ES-I3 (cell line): ENCODE results near the gene HTRA2.

Experiments
- H3K36me3 ChIP-seq: 2 replicates; pipeline ENCODE4 v1.6.1; 2013; ENCODE audit warnings: mild to moderate bottlenecking, low read length, control low read depth, moderate library complexity; ENCODE audit not compliant: insufficient read depth
- H3K4me1 ChIP-seq: 2 replicates; pipeline ENCODE4 v1.6.1; 2013; ENCODE audit warnings: mild to moderate bottlenecking, control low read depth, low read length; ENCODE audit not compliant: insufficient read depth
- H3K9ac ChIP-seq: 2 replicates; pipeline ENCODE4 v1.6.1; 2013; ENCODE audit warnings: low read depth, mild to moderate bottlenecking, low read length, moderate library complexity
- H3K9me3 ChIP-seq: 2 replicates; pipeline ENCODE4 v1.6.1; 2013; ENCODE audit warnings: mild to moderate bottlenecking, low read length, moderate library complexity; ENCODE audit not compliant: control insufficient read depth, insufficient read depth

HTRA2 gene

DNA sequence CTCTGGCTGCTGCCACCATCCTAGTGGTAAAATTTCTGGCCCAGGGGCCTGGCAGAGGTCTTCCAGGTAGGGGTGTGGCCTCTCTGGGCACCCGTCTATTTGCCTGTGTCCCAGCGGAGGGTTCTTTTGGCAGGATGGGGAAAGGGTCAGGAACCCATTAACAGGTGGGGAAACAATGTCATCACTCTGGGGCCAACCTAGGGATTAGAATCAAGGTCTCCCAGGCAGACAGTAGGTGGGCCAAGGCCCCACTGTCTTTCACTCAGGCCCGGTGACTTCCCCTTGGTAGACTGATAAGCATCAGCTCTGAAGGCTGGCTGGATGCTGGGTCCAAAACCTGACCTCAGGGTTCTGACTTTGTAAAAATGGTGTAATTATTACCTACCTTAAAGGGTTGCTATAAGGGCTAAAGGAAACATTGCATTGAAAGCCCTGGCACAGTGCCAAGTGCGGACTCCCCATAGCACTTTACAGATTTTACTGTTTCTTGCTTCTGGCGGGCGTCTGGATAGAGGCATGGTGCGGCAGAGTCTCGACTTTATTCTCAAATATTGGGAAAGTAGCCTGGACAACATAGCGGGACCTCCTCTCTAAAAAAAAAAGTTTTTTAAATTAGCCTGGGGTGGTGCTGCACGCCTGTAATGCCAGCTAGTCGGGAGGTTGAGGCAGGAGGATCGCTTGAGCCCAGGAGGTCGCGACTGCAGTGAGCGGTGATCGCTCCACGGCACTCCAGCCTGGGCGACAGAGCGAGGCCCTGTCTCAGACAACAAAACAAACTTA, 32.5 kb upstream of the HTRA2 start:
- Histone ChIP-seq H3K36me3 (0 out of 2 replicates have a peak, but pooled peaks cover 2% of the 10 kb centered on the region), H3K9me3 (no peaks in the 10 kb centered on the region), H3K4me1 (peaks cover 4% of the 10 kb centered on the region; the same call in 1 of the 2 replicates), H3K9ac (peak overlapping the region; percentile 53; the same call in 1 of the 2 replicates)

DNA sequence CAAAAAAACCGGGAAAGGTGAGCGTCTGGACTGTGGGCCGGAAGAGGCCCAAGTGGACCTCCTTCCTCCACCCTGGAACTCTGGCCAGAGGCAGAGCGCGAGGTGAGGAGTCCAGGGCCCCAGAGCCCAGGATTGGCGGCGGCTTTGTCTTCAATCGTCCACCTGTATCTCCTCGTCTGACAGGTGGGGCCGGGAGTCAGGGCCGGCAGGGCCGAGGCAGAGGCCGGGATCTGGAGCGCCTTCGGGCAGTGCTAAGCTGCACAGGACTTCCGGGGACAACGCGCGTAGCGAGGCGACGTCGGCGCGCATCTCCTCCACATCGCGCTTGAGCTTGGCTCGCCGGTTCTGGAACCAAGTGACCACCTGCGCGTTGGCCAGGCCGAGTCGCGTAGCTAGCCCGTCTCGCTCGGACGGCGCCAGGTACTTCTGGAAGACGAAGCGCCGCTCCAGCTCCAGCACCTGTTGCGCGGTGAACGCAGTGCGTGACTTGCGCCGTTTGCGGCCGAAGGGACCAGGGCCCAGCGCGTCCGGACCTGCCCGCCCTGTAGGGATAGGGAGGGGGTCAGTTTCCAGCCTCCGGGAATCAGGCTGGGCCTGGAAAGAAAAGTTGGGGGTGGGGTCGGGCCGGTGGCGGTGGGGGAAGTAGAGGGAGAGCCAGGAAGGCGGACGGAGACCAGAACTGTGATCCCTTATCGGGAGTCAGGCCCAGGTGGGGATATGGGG, 31.8 kb upstream of the HTRA2 start:
- H3K4me1 ChIP-seq: peaks cover 4% of the 10 kb centered on the region; the same call in 1 of the 2 replicates

DNA sequence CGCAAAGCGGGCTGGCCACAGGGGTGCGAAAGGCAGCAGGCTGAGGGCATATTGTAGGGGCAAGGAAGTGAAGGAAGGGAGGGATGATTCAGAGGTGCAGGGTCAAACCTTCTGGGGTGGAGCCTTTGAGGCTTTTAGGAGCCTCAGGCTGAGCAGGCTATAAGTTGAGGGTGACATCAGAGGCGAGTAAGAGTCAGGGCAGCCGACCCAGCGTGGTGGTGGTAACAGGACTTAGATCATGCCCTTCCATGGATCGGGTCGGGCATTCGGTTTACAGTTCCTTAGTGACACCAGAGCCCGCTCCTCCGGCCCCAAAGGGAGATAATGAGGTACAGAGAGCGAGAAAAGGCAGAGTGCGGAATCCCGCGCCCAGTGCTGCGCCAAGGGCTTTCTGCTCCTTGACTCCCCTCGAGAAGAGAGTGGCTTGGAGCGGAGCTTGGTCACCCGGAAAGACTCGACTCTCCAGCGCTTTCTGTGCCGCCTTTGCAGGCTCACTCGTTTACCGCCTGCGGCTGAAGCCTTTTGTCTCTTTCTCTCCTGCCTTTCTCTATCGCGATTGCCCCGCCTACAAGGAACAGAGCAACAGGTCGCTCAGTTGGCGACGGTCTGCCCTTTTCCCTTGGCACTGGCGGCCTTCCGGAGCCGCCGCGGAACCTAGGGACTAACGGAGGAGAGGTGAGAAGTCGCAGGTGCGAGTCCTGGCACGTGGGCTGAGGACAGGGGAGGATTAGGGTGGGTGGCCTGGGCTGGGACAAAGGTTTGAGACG, 31.1 kb upstream of the HTRA2 start:
- peak overlapping the region; percentile 53 for H3K9ac ChIP-seq
- no peaks in the 10 kb centered on the region for H3K36me3 ChIP-seq
- H3K4me1 ChIP-seq: peaks cover 4% of the 10 kb centered on the region; the same call in 1 of the 2 replicates
- H3K9me3 ChIP-seq: no peaks in the 10 kb centered on the region

More for the DNA sequence above, 31.8 kb upstream of the HTRA2 start:
- peak overlapping the region; percentile 53 for H3K9ac ChIP-seq
- no peaks in the 10 kb centered on the region for H3K9me3 ChIP-seq
- H3K36me3 ChIP-seq: no peaks in the 10 kb centered on the region

DNA sequence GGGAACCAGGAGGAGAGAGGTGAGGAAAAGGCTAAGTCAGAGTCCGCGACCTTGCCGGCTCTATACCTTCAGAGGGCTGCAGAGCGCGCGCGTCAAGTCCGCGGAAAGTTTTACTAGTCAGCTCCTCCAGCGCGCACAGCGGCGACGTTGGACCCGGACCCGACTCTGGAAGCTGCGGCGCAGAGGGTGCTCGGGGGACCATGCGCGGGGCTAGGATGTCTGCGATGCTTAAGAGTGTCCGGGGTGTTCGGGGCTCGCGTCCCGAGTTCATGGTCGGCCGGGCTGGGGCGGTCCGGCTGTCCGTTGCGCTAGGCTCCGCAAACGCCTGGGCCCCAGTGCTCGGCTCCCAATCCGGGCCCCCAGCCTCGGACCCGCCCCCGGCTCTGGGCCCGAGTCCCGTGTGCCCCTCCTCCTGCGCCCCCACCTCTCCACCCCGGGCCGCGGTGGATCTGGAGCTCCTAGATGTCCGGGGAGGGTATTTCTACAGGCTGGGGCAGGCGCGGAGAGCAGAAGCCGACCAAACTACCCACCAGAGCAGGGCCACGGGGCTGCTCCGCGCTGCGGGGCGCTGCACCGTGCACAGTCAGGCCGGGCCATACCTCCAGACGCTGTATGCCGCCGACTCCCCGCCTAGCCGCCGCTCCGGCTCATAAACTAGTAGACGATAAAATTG, 30.3 kb upstream of the HTRA2 start, which contains the start of gene LBX2:
LBX2 (minus strand) TSS at position 337 of the 673 bp plus-strand sequence; CDS start at position 271, 66 bp downstream.
- H3K9me3 ChIP-seq: no peaks in the 10 kb centered on the region
- H3K9ac ChIP-seq: peak within 1 kb of the TSS; percentile 53
- no peaks in the 10 kb centered on the region for H3K36me3 ChIP-seq
- H3K4me1 ChIP-seq: peaks cover 4% of the 10 kb centered on the region; the same call in 1 of the 2 replicates

DNA sequence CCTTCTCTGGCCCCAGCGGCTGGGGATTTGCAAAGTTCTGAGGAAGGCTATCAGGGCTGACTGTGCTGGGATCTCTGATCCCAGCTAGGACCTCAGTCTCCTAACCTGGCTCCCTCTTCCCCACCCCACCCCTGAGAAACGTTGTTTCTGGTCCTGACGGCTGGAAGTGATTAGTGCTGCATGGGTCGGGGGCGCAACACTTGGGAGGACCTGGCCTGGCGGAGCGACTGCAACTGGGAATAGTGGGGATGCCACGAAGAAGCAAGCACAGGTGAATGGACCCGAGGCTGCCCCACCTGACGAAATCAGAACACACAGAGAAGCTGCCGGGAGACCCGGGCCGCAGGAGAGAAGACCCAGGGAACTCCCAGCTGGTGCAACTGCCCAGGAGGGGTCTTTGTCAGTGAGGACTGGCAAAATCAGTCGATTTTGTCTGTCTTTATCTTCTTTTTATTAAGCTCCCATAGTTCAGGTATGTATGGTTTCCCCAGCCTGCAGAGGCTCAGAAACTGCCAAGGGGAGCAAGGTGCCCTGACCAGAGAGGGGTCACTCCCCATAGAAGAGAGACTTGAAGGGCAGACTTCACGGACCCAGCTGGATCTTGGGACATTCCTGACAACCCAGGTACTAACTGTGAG, 29.7 kb upstream of the HTRA2 start:
- Histone ChIP-seq H3K9ac (peak overlapping the region; percentile 53; the same call in 1 of the 2 replicates), H3K4me1 (peaks cover 4% of the 10 kb centered on the region; the same call in 1 of the 2 replicates), H3K36me3 (no peaks in the 10 kb centered on the region), H3K9me3 (no peaks in the 10 kb centered on the region)

DNA sequence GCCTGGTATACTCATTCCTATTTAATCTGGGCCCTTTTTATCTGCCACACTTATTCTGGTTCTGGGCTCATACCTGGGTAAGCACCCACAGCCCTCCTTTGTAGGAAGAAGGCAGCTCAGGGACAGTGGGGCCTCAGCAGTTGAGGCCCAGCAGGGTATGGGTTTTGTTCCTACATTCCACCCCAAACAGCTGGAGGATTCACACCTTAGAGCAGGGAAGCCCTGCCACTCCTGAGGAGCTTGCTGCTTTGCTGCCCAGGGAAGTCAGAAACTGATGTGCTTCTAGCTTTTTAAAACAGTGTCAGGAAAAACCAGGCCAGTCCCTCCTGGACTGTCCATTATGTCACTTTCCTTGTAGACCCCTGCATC, 29.2 kb upstream of the HTRA2 start:
- no peak overlapping the region for H3K9ac ChIP-seq
- H3K4me1 ChIP-seq: peaks cover 4% of the 10 kb centered on the region; the same call in 1 of the 2 replicates
- 0 out of 2 replicates have a peak, but pooled peaks cover 2% of the 10 kb centered on the region for H3K36me3 ChIP-seq
- H3K9me3 ChIP-seq: no peaks in the 10 kb centered on the region

DNA sequence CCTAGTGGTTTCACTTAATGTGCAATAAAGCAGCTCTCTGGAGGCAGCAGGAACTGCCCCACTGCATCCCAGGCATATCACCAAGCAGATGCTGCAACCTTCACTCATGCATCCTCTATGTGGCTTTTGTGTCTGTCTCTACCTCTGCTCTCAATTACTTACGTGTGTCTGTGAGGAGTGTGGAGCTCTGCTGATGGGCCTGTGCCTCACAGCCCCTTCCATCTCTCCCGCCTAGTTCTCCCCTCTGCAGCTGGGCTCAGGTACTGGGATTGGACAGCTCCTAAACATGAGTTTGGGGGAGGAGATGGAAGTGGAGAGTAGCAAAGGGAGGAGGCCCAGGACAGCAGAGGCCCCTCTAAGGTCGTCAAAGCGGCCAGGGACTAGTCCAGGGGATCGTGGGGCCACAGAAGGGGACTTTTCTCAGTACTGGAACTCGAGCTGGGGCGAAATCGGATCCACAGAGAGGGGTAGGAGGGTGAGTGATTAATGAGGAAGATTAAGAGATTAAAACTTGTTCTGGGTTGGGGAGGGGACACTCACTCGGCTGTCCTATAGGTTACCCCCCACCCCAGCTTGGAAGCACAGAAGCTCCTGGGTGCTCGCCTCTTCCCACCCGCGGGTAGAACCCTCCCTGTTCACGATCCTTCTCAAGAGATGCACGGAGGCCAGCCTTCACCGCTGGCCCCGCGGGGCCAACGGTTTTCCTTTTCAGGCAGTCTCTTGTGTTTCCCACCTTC, 28.2 kb upstream of the HTRA2 start:
- Histone ChIP-seq H3K9me3 (no peaks in the 10 kb centered on the region), H3K36me3 (0 out of 2 replicates have a peak, but pooled peaks cover 5% of the 10 kb centered on the region), H3K9ac (peak overlapping the region; percentile 73; the same call in 1 of the 2 replicates), H3K4me1 (peaks cover 4% of the 10 kb centered on the region; the same call in 1 of the 2 replicates)

DNA sequence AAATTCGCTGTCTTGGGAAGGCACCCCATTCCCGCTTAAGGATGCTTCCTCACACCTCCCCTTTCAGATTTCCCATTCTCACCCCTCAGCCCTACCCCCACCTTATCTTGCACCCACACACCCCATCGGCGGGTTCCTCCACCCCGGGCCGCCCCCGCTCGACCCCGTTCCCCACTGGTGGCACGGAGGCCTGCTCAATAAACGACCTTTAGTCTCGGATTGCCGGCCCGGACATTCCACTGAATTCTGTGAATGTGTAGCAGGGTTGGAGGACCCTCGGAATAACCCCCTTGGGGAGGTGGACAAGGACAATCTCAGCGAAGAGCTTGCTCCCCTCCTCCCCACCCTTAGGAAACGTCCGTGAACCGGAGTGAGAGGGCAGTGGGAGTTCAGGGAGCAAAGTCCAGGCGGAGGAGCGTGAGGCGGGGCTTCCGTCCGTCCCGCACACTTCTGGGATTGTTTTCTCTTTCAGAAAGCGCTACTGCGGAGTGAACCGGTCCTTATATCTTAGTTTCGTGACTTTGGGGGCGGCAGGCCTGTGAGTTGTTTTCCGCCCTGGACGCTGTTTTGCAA, 27.5 kb upstream of the HTRA2 start:
- Histone ChIP-seq H3K4me1 (peaks cover 4% of the 10 kb centered on the region; the same call in 1 of the 2 replicates), H3K9ac (peak overlapping the region; percentile 73)

DNA sequence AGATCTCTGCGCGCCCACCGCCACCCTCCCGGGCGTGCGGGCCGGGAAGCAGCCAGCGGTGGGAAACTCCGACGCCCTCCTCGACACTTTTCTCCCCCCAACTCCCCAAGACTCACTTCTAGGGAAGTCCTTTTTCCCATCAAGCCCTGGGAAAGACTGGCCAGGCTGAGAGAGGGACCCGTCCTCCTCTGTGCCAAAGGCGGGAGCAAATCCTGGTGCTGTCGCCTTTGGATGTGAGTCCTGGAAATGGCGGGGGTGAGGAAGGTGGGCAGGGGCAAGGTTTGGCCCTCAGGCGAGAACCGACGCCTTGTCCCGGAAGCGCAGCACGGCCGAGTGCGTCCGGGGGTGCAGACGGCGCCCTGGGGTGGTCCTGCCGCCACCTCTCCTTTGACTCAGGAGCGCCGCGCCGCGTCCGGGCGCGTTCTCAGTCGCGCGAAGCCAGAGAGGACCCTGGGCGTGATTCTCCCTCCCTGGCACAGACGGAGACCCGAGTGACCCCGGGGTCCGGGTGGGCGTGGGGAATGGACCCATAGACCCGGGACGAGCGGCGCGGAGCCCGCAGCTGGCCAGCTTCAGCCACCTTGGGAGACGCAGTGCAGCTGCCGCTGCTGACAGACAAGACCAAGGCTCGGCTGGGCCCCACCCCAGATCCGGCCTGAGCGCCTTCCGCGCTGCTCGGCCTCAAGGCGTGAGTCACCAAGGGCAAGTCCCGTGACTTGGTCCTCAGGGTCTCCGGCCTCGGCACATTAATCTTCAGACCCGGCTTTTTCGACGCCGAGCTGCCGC, 26.8 kb upstream of the HTRA2 start:
- Histone ChIP-seq H3K36me3 (0 out of 2 replicates have a peak, but pooled peaks cover 5% of the 10 kb centered on the region), H3K9ac (peak overlapping the region; percentile 73), H3K4me1 (peaks cover 4% of the 10 kb centered on the region; the same call in 1 of the 2 replicates), H3K9me3 (no peaks in the 10 kb centered on the region)

More for the DNA sequence above, 27.5 kb upstream of the HTRA2 start:
- H3K9me3 ChIP-seq: no peaks in the 10 kb centered on the region
- 0 out of 2 replicates have a peak, but pooled peaks cover 5% of the 10 kb centered on the region for H3K36me3 ChIP-seq

DNA sequence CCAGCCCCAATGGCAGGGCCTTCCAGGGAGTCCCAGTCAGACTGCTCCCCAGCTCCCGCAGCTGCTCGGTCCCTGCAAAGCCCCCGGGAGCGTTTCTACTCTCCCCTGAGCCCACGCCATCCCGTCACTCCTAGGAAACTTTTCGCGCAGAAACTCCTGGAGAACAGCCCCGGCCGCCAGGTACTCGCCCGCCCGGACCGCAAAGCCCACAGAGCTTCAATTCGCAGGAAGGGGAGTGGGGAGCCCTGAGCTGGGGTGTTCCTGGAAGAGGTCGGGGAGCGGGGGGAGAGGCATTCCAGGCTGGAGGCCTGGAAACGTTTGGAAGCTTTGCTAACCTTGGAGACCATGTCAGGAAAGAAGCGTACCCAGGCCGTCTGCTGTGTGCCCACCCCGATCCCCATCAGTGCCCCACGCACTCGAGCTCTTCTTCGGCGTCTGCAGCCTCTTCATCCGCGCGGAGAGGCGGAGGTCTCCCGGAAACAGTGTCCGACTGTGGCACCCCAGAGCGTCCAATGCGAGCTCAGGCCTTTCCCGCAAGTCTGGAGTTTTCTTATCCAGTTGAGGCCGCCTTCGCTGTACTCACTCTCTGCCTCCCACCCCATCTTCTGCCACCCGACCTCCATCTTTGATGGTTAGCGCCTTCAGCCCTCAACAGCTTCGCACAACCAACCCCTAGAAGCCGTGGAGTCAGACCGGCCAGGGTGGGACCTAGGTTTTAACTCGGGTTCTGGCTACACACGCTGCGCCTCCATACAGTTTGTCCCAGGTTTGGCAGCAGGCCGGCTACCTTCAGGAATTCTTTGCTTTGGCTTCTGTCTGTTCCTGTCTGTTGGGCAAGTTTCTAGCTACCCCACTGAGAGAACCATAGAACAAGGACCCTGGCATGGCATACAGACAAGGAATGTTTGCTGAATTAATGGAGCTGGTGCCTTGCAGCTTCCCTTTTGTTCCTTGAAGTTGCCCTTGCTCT, 25.9 kb upstream of the HTRA2 start:
- no peaks in the 10 kb centered on the region for H3K9me3 ChIP-seq
- H3K36me3 ChIP-seq: 0 out of 2 replicates have a peak, but pooled peaks cover 5% of the 10 kb centered on the region
- peaks cover 4% of the 10 kb centered on the region for H3K4me1 ChIP-seq
- H3K9ac ChIP-seq: peak overlapping the region; percentile 73

DNA sequence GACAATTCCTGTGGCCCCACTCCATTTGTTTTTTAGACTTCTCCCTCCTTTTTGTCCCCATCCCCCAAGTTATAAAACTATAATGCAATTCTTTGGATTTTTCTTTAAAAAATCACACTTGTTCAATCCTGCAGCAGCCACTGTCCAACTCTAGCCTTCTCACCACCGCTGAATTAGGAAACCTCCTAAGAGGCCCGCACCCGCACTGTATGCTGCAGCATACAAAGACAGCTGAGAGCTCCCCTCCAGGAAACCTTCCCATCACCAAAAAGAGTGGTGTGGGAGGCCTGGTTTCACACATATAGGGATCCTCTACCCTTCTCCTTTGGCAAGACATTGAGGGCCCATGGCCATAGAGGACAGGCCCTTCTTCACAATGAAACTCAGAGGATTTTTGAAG, 25.1 kb upstream of the HTRA2 start:
- Histone ChIP-seq H3K36me3 (0 out of 2 replicates have a peak, but pooled peaks cover 5% of the 10 kb centered on the region), H3K4me1 (peaks cover 4% of the 10 kb centered on the region), H3K9me3 (no peaks in the 10 kb centered on the region), H3K9ac (no peak overlapping the region)
